ENCODE measurements around the gene SYP. TPM values are rescaled to one million over a fixed set of nuclear protein-coding genes. Genes with fewer than 3 reads are reported as not detected.
A peak's percentile ranks its signal among the peaks of the same experiment; 100 is the strongest.

Gene SYP
- total RNA-seq, 4 donors from 2014 or later: 2.9 to 10.5 (median 5.4) TPM

- no peak for ATAC-seq
- H3K27me3 ChIP-seq: no peaks in the 10 kb centered on the region
- no peaks in the 10 kb centered on the region for H3K36me3 ChIP-seq
- peaks cover 0 to 43% (median 0%) of the 10 kb centered on the region in 3 donors for H3K4me1 ChIP-seq
- TF ChIP-seq POLR2A (IDR thresholded peaks at IDR 0.05) (no peak), CTCF (IDR thresholded peaks at IDR 0.05) (no peak), POLR2AphosphoS5 (IDR thresholded peaks at IDR 0.05) (no peak), EP300 (IDR thresholded peaks at IDR 0.05) (no peak)
- H3K9me3 ChIP-seq: no peaks in the 10 kb centered on the region
- H3K27ac ChIP-seq: peak overlapping the region in 3 of 4 donors; percentile 82 to 89 (median 82)
- WGBS, 2 donors (ENCODE audit: low coverage in 1 of 2): 60 to 65% methylated on average over 4 to 5 of the region's 6 CpGs
- no peak overlapping the region for H3K4me3 ChIP-seq
Measured at GRCh38 chrX:49189606-49190005, 10.4 kb downstream of the SYP start.

GRCh38 chrX:49188468-49189076 lies 11.4 kb downstream of the SYP start:
- peaks cover 0 to 52% (median 0%) of the 10 kb centered on the region in 3 donors for H3K4me1 ChIP-seq
- H3K9me3 ChIP-seq: no peaks in the 10 kb centered on the region
- ATAC-seq: no peak
- no peaks in the 10 kb centered on the region for H3K27me3 ChIP-seq
- peak overlapping the region in 2 of 4 donors; percentile 82 for H3K27ac ChIP-seq
- WGBS, 2 donors (ENCODE audit: low coverage in 1 of 2): 79 to 80% methylated on average over 4 to 5 of the region's 8 CpGs
- H3K4me3 ChIP-seq: no peak overlapping the region
- TF ChIP-seq EP300 (IDR thresholded peaks at IDR 0.05): no peak
- H3K36me3 ChIP-seq: no peaks in the 10 kb centered on the region

GRCh38 chrX:49187526-49187925 lies 12.5 kb downstream of the SYP start:
- no CpG with 5 or more reads among the region's 10 CpGs for WGBS, 2 donors (ENCODE audit: low coverage in 1 of 2)
- TF ChIP-seq EP300 (IDR thresholded peaks at IDR 0.05): no peak
- TF ChIP-seq POLR2A (IDR thresholded peaks at IDR 0.05): no peak
- TF ChIP-seq POLR2AphosphoS5 (IDR thresholded peaks at IDR 0.05): no peak
- TF ChIP-seq CTCF (IDR thresholded peaks at IDR 0.05): no peak
- Histone ChIP-seq H3K27me3 (no peaks in the 10 kb centered on the region), H3K9me3 (no peaks in the 10 kb centered on the region), H3K4me1 (peaks cover 0 to 55% (median 0%) of the 10 kb centered on the region in 3 donors), H3K4me3 (no peak overlapping the region), H3K27ac (peak overlapping the region in 3 of 4 donors; percentile 82 to 89 (median 86)), H3K36me3 (peaks cover 0 to 10% of the 10 kb centered on the region in 2 donors)
- no peak for ATAC-seq

- no peak for TF ChIP-seq EP300 (IDR thresholded peaks at IDR 0.05)
- no peak for TF ChIP-seq CTCF (IDR thresholded peaks at IDR 0.05)
- TF ChIP-seq POLR2AphosphoS5 (IDR thresholded peaks at IDR 0.05): no peak
- no peak for TF ChIP-seq POLR2A (IDR thresholded peaks at IDR 0.05)
- Histone ChIP-seq H3K9me3 (no peaks in the 10 kb centered on the region), H3K4me1 (peaks cover 0 to 53% (median 0%) of the 10 kb centered on the region in 3 donors), H3K36me3 (peaks cover 0 to 15% of the 10 kb centered on the region in 2 donors), H3K27me3 (no peaks in the 10 kb centered on the region), H3K27ac (peak overlapping the region; percentile 82 to 91 (median 88)), H3K4me3 (no peak overlapping the region)
- ATAC-seq: no peak
- no CpG with 5 or more reads among the region's 15 CpGs for WGBS, 2 donors (ENCODE audit: low coverage in 1 of 2)
Measured at GRCh38 chrX:49187028-49187394, 13.0 kb downstream of the SYP start.

GRCh38 chrX:49186125-49187027 lies 13.6 kb downstream of the SYP start, which contains the start of gene PRICKLE3:
TSS of gene PRICKLE3 (minus strand) at chrX:49186373. CDS start at chrX:49186297, 76 bp downstream.
- TF ChIP-seq POLR2AphosphoS5 (IDR thresholded peaks at IDR 0.05) (peak; percentile 52), EP300 (IDR thresholded peaks at IDR 0.05) (no peak), POLR2A (IDR thresholded peaks at IDR 0.05) (peak; percentile 52 to 58), CTCF (IDR thresholded peaks at IDR 0.05) (peak in 3 of 4 experiments; percentile 8 to 64 (median 24))
- Histone ChIP-seq H3K4me3 (peak within 1 kb of the TSS; percentile 56 to 70), H3K27me3 (no peaks in the 10 kb centered on the region), H3K4me1 (peaks cover 0 to 49% (median 0%) of the 10 kb centered on the region in 3 donors), H3K36me3 (peaks cover 0 to 15% of the 10 kb centered on the region in 2 donors), H3K9me3 (no peaks in the 10 kb centered on the region), H3K27ac (peak within 1 kb of the TSS; percentile 82 to 91 (median 88))
- 35 to 100% methylated on average over 1 to 3 of the region's 62 CpGs for WGBS, 2 donors (ENCODE audit: low coverage in 1 of 2)
- ATAC-seq: peak; percentile 25
